ENCODE measurements around the gene HOXB3.

DNA sequence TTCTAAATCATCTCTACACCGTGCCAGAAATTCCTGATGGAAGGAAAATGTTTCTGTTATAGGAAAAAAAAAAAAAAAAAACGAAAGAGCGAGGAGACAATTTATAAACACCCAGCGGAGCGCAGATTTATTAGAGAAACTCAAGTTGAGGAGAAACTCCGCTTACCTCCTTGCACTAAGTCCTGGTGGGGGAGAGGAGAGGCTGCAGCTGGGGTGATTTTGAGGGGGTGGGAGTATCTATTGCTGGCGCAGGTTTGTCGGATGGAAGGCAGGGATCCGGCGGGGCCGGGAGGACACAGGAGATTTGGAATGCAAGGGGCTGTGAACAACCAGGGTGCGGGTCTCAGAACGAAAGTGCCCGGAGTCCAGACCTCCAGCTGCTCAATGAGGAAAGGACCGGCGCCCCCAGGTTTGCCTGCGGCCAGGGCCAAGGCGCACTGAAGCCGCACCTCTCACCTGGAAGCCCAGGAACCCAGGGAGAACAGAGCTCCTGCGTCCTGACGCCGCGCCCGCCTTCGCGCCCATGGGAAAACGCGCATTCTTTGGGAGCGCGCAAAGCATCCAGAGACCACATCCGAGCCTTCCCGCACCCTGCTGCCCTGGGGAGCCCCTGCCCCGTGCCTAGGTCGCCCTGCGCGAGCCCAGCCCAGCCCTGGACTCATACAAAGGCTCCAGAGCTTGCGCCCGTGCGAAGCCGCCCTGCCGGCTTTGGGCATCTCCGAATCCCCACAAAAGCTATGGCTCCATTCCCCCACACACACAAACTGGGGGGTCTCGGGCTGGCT is 27.6 kb upstream of the HOXB3 start:
- TF ChIP-seq POLR2A (IDR thresholded peaks at IDR 0.05; ENCODE audit: low read length) (no peak), GATA1 (IDR thresholded peaks at IDR 0.05; ENCODE audit: low read depth, low read length) (no peak)
